ENCODE results near the gene TEX50. TPM values are rescaled to one million over a fixed set of nuclear protein-coding genes. Genes with fewer than 3 reads are reported as not detected.

The TEX50 gene
- total RNA-seq, 1 experiment from 2014 or later = not detected

Other genes with a start within 250 kb of the TEX50 start
- 286 TPM for gene PRDX6, start 158.0 kb upstream of the TEX50 start, total RNA-seq (2021; ENCODE audit: unreplicated experiment)
- not detected for gene SLC9C2, start 32.3 kb upstream of the TEX50 start, total RNA-seq (2021; ENCODE audit: unreplicated experiment)
- 0.44 TPM for gene ANKRD45, start 34.5 kb downstream of the TEX50 start, total RNA-seq (2021; ENCODE audit: unreplicated experiment)
- gene KLHL20, start 79.6 kb downstream of the TEX50 start, total RNA-seq (2021; ENCODE audit: unreplicated experiment) = 16.2 TPM
- 25.6 TPM for gene DARS2, start 189.3 kb downstream of the TEX50 start, total RNA-seq (2021; ENCODE audit: unreplicated experiment)
- gene CENPL, start 189.5 kb downstream of the TEX50 start, total RNA-seq (2021; ENCODE audit: unreplicated experiment) = 20.3 TPM
- gene GAS5, start 232.7 kb downstream of the TEX50 start, total RNA-seq (2021; ENCODE audit: unreplicated experiment) = 798 TPM
- 9.5 TPM for gene ZBTB37, start 233.0 kb downstream of the TEX50 start, total RNA-seq (2021; ENCODE audit: unreplicated experiment)